ENCODE data around the gene SCAPER. TPM values are rescaled to one million over a fixed set of nuclear protein-coding genes. Genes with fewer than 3 reads are reported as not detected.

Gene SCAPER
- total and polyA plus RNA-seq, 10 donors = 3.9 to 53.3 (median 34.0) TPM

DNA sequence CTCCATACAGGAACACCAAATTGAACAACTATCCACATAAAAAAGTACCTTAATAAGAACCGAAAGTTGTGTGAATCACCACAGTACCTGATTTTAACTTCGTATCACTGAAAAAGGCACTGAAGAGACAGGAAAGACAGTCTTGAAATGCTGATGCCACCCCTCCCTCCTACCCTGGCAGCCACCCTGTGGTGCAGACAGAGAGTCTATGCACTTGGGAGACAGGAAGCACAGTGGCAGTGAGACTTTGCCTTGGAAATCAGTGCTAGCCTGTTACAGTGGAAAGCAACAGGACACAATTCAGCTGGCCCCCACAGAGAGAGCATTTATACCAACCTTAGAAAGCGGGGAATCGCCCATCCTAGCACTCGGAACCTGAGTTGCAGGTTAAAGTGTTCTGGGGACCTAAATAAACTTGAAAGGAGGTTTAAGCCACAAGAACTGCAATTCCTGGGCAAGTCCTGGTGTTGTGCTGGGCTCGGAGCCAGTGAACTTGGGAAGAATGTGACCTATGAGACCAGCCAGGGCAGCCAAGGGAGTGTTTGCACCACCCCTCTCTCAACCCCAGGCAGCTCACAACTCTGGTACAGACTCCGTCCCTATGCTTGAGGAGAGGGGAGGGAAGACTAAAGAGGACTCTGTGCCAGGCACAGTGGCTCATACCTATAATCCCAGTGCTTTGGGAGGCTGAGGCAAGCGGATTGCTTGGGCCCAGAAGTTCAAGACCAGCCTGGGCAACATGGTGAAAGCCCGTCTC is 328.4 kb downstream of the SCAPER start:
- no peak for DNase-seq
- Histone ChIP-seq H3K9me3 (peaks cover 0 to 20% (median 10%) of the 10 kb centered on the region in 8 donors), H3K4me1 (peaks cover 9 to 29% (median 19%) of the 10 kb centered on the region in 6 donors), H3K27ac (peak overlapping the region in 3 of 8 donors; percentile 7 to 44 (median 34)), H3K36me3 (no peaks in the 10 kb centered on the region), H3K4me3 (no peak overlapping the region), H3K27me3 (replicated peaks in 1 of 7) (no peaks in the 10 kb centered on the region)
- 67 to 80% (median 76%) methylated on average over 9 of the region's 9 CpGs for WGBS, 5 donors
- TF ChIP-seq CTCF (IDR thresholded peaks at IDR 0.05 in 8 of 11, conservative IDR thresholded peaks at IDR 0.05 in 3 of 11) (no peak), POLR2AphosphoS5 (IDR thresholded peaks at IDR 0.05) (peak in 1 of 3 donors; percentile 25)
- intact Hi-C loops (cut with DNase I; ENCODE audit: low total_unique reads) = no loop called here

GRCh38 chr15:76575679-76576078 is 329.5 kb downstream of the SCAPER start:
- Histone ChIP-seq H3K27ac (no peak overlapping the region), H3K36me3 (peaks cover 0 to 4% (median 0%) of the 10 kb centered on the region in 6 donors), H3K9me3 (peaks cover 0 to 10% (median under 1%) of the 10 kb centered on the region in 8 donors), H3K27me3 (replicated peaks in 1 of 7) (no peaks in the 10 kb centered on the region), H3K4me1 (peaks cover 9 to 29% (median 19%) of the 10 kb centered on the region in 6 donors), H3K4me3 (no peak overlapping the region)
- TF ChIP-seq CTCF (IDR thresholded peaks at IDR 0.05 in 8 of 11, conservative IDR thresholded peaks at IDR 0.05 in 3 of 11) = no peak
- TF ChIP-seq POLR2A (IDR thresholded peaks at IDR 0.05) = no peak
- no peak for TF ChIP-seq POLR2AphosphoS5 (IDR thresholded peaks at IDR 0.05)
- 83 to 99% (median 94%) methylated on average over 2 of the region's 2 CpGs for WGBS, 5 donors
- intact Hi-C loops (cut with DNase I; ENCODE audit: low total_unique reads) = no loop called here
- no peak for DNase-seq

GRCh38 chr15:76575274-76575673 is 329.9 kb downstream of the SCAPER start:
- no peak overlapping the region for H3K4me3 ChIP-seq
- peaks cover 9 to 29% (median 19%) of the 10 kb centered on the region in 6 donors for H3K4me1 ChIP-seq
- H3K27me3 ChIP-seq (replicated peaks in 1 of 7) = no peaks in the 10 kb centered on the region
- TF ChIP-seq POLR2A (IDR thresholded peaks at IDR 0.05) = no peak
- no peak for TF ChIP-seq POLR2AphosphoS5 (IDR thresholded peaks at IDR 0.05)
- no peak for TF ChIP-seq CTCF (IDR thresholded peaks at IDR 0.05 in 8 of 11, conservative IDR thresholded peaks at IDR 0.05 in 3 of 11)
- H3K27ac ChIP-seq = no peak overlapping the region
- peaks cover 0 to 7% (median 0%) of the 10 kb centered on the region in 8 donors for H3K9me3 ChIP-seq
- DNase-seq = no peak
- 32 to 63% (median 45%) methylated on average over 1 of the region's 1 CpG for WGBS, 5 donors
- peaks cover 0 to 8% (median 0%) of the 10 kb centered on the region in 6 donors for H3K36me3 ChIP-seq
- intact Hi-C loops (cut with DNase I; ENCODE audit: low total_unique reads) = no loop called here

GRCh38 chr15:76572983-76573314 is 332.2 kb downstream of the SCAPER start:
- Histone ChIP-seq H3K36me3 (peaks cover 0 to 12% (median 0%) of the 10 kb centered on the region in 6 donors), H3K4me1 (peaks cover 9 to 29% (median 19%) of the 10 kb centered on the region in 6 donors), H3K4me3 (no peak overlapping the region), H3K9me3 (peaks cover 0 to 11% (median 3%) of the 10 kb centered on the region in 8 donors), H3K27me3 (replicated peaks in 1 of 7) (no peaks in the 10 kb centered on the region), H3K27ac (no peak overlapping the region)
- no peak for DNase-seq
- intact Hi-C loops (cut with DNase I; ENCODE audit: low total_unique reads) = no loop called here
- TF ChIP-seq CTCF (IDR thresholded peaks at IDR 0.05 in 8 of 11, conservative IDR thresholded peaks at IDR 0.05 in 3 of 11) (no peak), POLR2AphosphoS5 (IDR thresholded peaks at IDR 0.05) (no peak), POLR2A (IDR thresholded peaks at IDR 0.05) (no peak)
